Measurements from ENCODE around the gene PTPRR. TPM values are rescaled to one million over a fixed set of nuclear protein-coding genes. Genes with fewer than 3 reads are reported as not detected.

The PTPRR gene
- polyA plus RNA-seq, 2 of the 4 experiments (the other 2 are of a cell fraction) = 0.13 to 0.15 TPM

GRCh38 chr12:70966996-70967790, 46.7 kb upstream of the PTPRR start:
- H3K9me3 ChIP-seq = no peaks in the 10 kb centered on the region
- POLR2A ChIA-PET = no interaction called here
- no peak overlapping the region for H3K27ac ChIP-seq
- ATAC-seq (no peak), DNase-seq (ENCODE audit: low read depth in 1 of 2, low spot score in 1 of 2) (no peak), FAIRE-seq (no peak)
- TF ChIP-seq RARB (CRISPR knock-in tag; IDR thresholded peaks at IDR 0.05) (no peak), EHF (CRISPR knock-in tag; IDR thresholded peaks at IDR 0.05) (no peak), MAX (IDR thresholded peaks at IDR 0.05) (no peak), ZNF302 (CRISPR knock-in tag; IDR thresholded peaks at IDR 0.05) (no peak), TP53 (CRISPR knock-in tag; IDR thresholded peaks at IDR 0.05) (no peak), HDAC2 (IDR thresholded peaks at IDR 0.05) (no peak), ZSCAN20 (CRISPR knock-in tag; IDR thresholded peaks at IDR 0.05) (no peak), FOSB (CRISPR knock-in tag; IDR thresholded peaks at IDR 0.05) (no peak), HMGXB4 (CRISPR knock-in tag; IDR thresholded peaks at IDR 0.05; ENCODE audit: borderline replicate concordance) (no peak), SREBF2 (IDR thresholded peaks at IDR 0.05) (no peak), EHMT2 (IDR thresholded peaks at IDR 0.05; ENCODE audit: low read depth) (no peak), CBX8 (IDR thresholded peaks at IDR 0.05) (no peak), E2F6 (IDR thresholded peaks at IDR 0.05; ENCODE audit: borderline replicate concordance, low read depth) (no peak), BCL3 (IDR thresholded peaks at IDR 0.05) (no peak)
- no peaks in the 10 kb centered on the region for H3K4me1 ChIP-seq
- WGBS (ENCODE audit: missing lambda C conversion rate) = 17% methylated on average over 8 of the region's 8 CpGs
- no peak overlapping the region for H3K4me2 ChIP-seq
- no peak overlapping the region for H3K4me3 ChIP-seq
- CTCF ChIA-PET = no interaction called here

GRCh38 chr12:70966046-70966445, 45.5 kb upstream of the PTPRR start:
- no peak for ATAC-seq
- H3K9me3 ChIP-seq = no peaks in the 10 kb centered on the region
- H3K4me2 ChIP-seq = no peak overlapping the region
- CTCF ChIA-PET = no interaction called here
- POLR2A ChIA-PET = no interaction called here
- no peak for TF ChIP-seq JUN (IDR thresholded peaks at IDR 0.05)
- TF ChIP-seq JUNB (IDR thresholded peaks at IDR 0.05) = no peak
- TF ChIP-seq ELK1 (IDR thresholded peaks at IDR 0.05; ENCODE audit: low read depth, low read length) = no peak
- TF ChIP-seq EHF (CRISPR knock-in tag; IDR thresholded peaks at IDR 0.05) = no peak
- no peak for TF ChIP-seq FOSB (CRISPR knock-in tag; IDR thresholded peaks at IDR 0.05)
- TF ChIP-seq ZFP36 (IDR thresholded peaks at IDR 0.05; ENCODE audit: borderline replicate concordance, partially characterized antibody) = no peak
- TF ChIP-seq HOXB13 (CRISPR knock-in tag; IDR thresholded peaks at IDR 0.05; ENCODE audit: low read depth) = no peak
- no peak for TF ChIP-seq BHLHE40 (IDR thresholded peaks at IDR 0.05; ENCODE audit: low read depth, low read length)
- TF ChIP-seq RARB (CRISPR knock-in tag; IDR thresholded peaks at IDR 0.05) = no peak
- no peak for TF ChIP-seq SMC3 (IDR thresholded peaks at IDR 0.05)
- TF ChIP-seq HES2 (IDR thresholded peaks at IDR 0.05) = no peak
- TF ChIP-seq KDM5A (IDR thresholded peaks at IDR 0.05) = no peak
- no peak for TF ChIP-seq ZNF302 (CRISPR knock-in tag; IDR thresholded peaks at IDR 0.05)
- TF ChIP-seq CTCF (IDR thresholded peaks at IDR 0.05) = no peak
- TF ChIP-seq ESRRA (IDR thresholded peaks at IDR 0.05; ENCODE audit: borderline replicate concordance, low read length) = no peak
- no peak for TF ChIP-seq MAFK (IDR thresholded peaks at IDR 0.05; ENCODE audit: partially characterized antibody)
- TF ChIP-seq TP53 (CRISPR knock-in tag; IDR thresholded peaks at IDR 0.05) = no peak
- FAIRE-seq = no peak
- WGBS (ENCODE audit: missing lambda C conversion rate) = 37% methylated on average over 2 of the region's 2 CpGs
- H3K27ac ChIP-seq = no peak overlapping the region
- H3K4me3 ChIP-seq = no peak overlapping the region
- no peak for DNase-seq (ENCODE audit: low read depth in 1 of 2, low spot score in 1 of 2)
- no peaks in the 10 kb centered on the region for H3K4me1 ChIP-seq
